Erythroblast (primary cell): ENCODE measurements around the gene DDI1.

ENCODE experiments used
- DNase-seq, 2 experiments: peaks; one replicate each; lab custom pipeline; 2025; lab: John Stamatoyannopoulos, UW
- GATA1 ChIP-seq: IDR thresholded peaks from 2 replicates; pipeline ENCODE4 v1.6.1; 2011; ENCODE audit warnings: low read depth, mild to moderate bottlenecking, control low read depth, low read length, moderate library complexity
- POLR2A ChIP-seq: IDR thresholded peaks from 2 replicates; pipeline ENCODE4 v1.6.1; 2011; ENCODE audit warnings: mild to moderate bottlenecking, low read length

The DDI1 gene

GRCh38 chr11:104075706-104076105 lies 39.3 kb downstream of the DDI1 start:
- DNase-seq, result no peak
- TF ChIP-seq POLR2A, result no peak
- TF ChIP-seq GATA1, result no peak

DNA sequence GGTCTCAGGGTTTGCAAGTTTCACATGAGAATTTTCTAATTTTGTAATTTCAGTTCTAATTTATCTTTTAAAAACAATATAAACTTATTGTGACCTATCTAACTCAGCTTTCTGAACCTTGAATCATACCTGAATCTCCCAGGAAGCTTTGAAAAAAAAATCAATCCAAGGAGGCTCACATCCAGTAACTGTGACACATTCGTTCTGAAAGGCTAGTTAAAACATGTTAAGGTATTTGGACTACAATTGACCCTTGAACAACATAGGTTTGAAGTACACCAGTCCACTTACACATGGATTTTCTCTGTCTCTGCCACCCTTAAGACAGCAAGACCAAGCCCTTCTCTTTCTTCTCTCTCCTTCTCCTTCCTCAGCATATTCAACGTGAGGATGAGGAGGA lies 40.0 kb downstream of the DDI1 start:
- no peak for DNase-seq
- TF ChIP-seq GATA1, result no peak
- TF ChIP-seq POLR2A, result no peak

DNA sequence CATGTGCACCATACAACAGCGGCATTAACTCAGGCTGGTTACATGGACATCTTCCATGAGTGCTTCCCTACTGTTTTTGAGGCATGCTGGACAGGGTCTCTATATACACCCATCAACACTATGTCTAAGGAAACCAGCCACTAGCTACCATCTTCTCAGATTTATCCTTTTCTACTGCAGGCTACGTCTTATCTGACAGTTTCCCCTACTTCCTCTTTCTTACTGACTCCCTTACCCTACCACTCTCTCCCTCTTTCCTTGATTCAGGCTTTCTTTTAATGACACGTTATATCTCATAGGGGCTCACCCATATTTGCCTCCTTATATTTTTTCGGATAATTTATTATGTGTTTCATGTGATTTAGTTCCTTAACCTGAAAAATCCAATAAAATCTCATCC lies 41.8 kb downstream of the DDI1 start:
- no peak for DNase-seq

DNA sequence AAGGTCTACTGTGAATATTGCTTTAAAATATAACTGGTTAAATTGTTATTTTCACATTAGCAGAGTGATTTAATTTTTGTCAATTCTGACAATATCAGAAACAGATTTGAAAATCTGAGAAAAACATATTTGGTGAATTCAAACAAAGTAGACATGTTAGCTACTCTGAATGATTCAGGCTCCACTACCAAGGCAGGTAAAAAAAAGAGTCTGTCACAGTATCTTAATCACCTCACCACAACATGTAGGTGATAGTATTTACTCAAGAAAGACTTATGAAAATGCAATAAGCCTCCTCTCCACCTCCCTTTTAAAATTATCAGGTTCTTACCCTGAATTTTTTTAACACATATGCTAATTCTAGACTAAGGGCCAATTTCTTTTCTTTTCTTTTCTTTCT lies 42.6 kb downstream of the DDI1 start:
- TF ChIP-seq POLR2A, result no peak
- no peak for TF ChIP-seq GATA1
- no peak for DNase-seq

More for the DNA sequence above, 41.8 kb downstream of the DDI1 start:
- TF ChIP-seq POLR2A (no peak), GATA1 (no peak)

DNA sequence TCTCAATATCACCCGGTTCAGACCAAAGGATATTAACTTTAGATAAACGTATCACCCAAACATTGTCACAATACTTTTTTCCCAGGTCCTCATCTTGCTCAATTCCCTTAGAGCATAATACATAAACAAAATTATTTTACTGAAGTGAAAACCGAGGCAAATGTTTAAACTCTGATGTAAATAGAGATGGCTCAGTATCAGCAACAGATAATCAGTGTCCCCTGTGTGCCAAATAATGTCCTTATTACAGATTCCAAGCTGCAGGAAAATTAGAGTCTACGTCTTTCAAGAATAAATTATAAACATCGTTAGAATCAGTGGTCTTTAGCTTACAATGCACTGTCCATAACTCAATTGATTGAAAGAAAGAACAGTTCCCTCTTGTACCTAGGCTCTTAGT lies 50.2 kb downstream of the DDI1 start:
- DNase-seq, result no peak
- TF ChIP-seq POLR2A (no peak), GATA1 (no peak)
